GM12864 (cell line): Measurements from ENCODE around the gene TBX6.

Experiments
- DNase-seq: peaks from one replicate; pipeline ENCODE4 v3.0.0-alpha.2; 2011; ENCODE audit warnings: low read depth
- H3K4me3 ChIP-seq: 2 replicates; pipeline ENCODE4 v1.5.1; 2011; ENCODE audit warnings: mild to moderate bottlenecking, low read depth, low read length, control low read depth
- CTCF ChIP-seq: IDR thresholded peaks from 2 replicates; pipeline ENCODE4 v1.5.1; 2011; ENCODE audit warnings: low read depth, mild to moderate bottlenecking, moderate library complexity, low read length, control low read depth, inconsistent platforms; ENCODE audit errors: missing control alignments

The TBX6 gene

DNA sequence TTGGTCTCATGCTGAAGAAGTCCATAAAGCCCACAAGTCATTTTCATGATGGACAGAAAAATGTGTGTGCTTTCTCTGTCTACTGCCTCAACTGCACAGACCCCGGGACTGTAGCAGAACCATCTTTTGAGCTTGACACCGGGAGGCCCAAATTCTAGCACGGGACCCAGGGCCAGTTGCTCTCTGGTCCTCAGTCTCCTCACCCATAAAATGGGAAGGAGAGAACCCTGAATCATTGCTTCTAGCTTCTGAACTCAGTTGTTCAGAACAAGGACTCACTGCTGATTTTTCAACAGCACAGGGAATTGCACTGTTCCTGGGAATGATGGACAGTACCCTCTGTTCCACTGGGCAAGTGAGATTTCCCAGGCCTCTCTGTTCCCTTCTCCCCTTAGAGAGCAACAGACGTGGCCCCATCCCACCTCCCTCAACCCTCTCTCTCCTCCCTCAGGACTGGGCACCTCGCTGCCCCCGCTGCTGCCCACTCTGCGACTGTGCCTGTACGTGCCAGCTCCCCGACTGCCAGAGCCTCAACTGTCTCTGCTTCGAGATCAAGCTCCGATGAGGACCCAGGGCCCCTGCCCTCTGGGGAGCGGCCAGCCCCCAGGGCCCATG, 28.3 kb downstream of the TBX6 start:
- TF ChIP-seq CTCF, result no peak
- DNase-seq, result no peak
- H3K4me3 ChIP-seq, result peak overlapping the region; percentile 78

GRCh38 chr16:30060836-30061554, 30.7 kb downstream of the TBX6 start:
- TF ChIP-seq CTCF, result no peak
- H3K4me3 ChIP-seq, result no peak overlapping the region
- DNase-seq, result no peak

DNA sequence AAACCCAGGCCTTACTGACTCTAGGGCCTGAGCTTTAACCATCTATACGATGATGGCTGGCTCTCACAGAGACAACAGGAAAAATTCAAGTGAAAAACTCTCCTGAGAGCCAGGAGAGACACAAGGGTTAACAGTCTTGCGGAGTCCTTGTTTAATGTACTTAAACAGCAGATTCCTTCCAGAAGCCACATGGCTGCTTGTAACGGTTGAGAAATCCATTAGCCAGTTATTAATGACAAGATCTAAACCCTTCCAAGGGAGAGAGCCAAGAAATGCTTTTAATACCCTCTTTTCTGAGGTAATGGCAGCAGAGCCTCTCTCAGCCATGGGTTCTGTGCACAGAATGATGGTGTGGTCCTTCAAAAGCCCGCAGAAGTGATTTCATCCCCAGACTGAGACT, 31.4 kb downstream of the TBX6 start:
- no peak for DNase-seq
- no peak overlapping the region for H3K4me3 ChIP-seq
- no peak for TF ChIP-seq CTCF

- TF ChIP-seq CTCF, result peak; percentile 83
- no peak for DNase-seq
- no peak overlapping the region for H3K4me3 ChIP-seq
Measured at GRCh38 chr16:30054959-30055553, 36.7 kb downstream of the TBX6 start.

DNA sequence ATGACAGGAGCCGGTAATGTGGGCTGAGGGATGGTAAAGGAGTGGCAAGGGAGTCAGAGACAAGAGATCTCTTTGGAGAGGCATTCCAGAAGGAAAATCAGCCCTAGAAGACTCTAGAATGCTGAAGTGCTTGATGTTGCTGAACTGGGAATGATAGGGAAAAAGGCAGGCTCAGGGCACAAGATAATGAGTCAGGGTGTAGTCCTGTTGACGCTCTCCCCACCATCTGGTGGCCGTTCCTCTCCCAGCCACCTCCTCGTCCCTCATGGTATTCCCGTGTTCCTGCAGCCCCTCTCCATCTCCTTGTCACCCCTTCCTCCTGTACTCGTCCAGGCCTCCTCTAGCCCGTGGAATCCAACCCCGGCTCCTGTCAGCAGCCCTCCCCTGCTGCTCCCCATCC, 37.3 kb downstream of the TBX6 start:
- no peak for DNase-seq
- no peak for TF ChIP-seq CTCF
- no peak overlapping the region for H3K4me3 ChIP-seq

DNA sequence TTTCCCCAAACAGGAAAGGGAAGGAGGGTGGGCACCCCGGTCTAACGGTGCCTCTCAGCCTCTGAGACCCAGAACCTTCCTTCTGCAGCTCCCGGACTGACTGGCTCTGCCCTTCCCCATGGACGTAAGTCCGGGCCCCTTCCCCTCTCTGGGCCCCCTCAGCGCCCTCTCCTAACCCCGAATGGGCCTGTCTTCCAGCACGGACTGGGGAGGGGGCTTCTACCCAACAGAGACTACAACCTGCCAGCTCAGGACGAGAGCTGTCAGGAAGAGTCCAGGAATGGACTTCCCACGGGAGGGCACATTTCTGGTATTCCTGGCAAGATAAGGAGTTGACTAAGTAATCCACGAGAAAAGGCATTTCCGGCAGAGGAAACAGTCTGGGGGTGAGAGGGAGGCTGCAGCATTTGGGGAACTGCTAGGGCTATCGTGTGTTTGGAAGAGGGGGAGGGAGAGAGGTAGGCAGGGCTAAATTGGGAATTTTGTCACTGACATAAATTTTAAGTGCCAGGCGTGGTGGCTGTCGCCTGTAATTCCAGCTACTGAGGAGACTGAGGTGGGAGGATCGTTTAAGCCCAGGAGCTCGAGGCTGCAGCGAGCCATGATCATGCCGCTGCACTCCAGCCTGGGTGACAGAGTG, 38.2 kb downstream of the TBX6 start:
- no peak for TF ChIP-seq CTCF
- peak overlapping the region; percentile 74 for H3K4me3 ChIP-seq
- no peak for DNase-seq
